Neural crest cell (in vitro differentiated cells): ENCODE measurements around the gene AP4B1. TPM values are rescaled to one million over a fixed set of nuclear protein-coding genes. Genes with fewer than 3 reads are reported as not detected.

Source experiments
- DNase-seq: peaks from one replicate; pipeline ENCODE4 v3.0.0; 2021; ENCODE audit warnings: low read depth, mixed read lengths, low spot score
- H3K27ac Mint-ChIP-seq: one replicate; pipeline ENCODE4 v1.8.0; 2021; ENCODE audit warnings: mild to moderate bottlenecking, mixed read lengths; ENCODE audit not compliant: unreplicated experiment
- H3K27me3 Mint-ChIP-seq: 2 replicates; pipeline ENCODE4 v1.8.0; 2021; ENCODE audit warnings: low read depth, mild to moderate bottlenecking, mixed read lengths
- H3K36me3 Mint-ChIP-seq: 2 replicates; pipeline ENCODE4 v1.8.0; 2021; ENCODE audit warnings: low read depth, mild to moderate bottlenecking, mixed read lengths
- H3K4me1 Mint-ChIP-seq: 2 replicates; pipeline ENCODE4 v1.8.0; 2021; ENCODE audit warnings: mixed read lengths
- H3K4me3 Mint-ChIP-seq: one replicate; pipeline ENCODE4 v1.8.0; 2021; ENCODE audit warnings: mild to moderate bottlenecking, mixed read lengths
- H3K9me3 Mint-ChIP-seq: 2 replicates; pipeline ENCODE4 v1.8.0; 2021; ENCODE audit warnings: mixed read lengths
- total RNA-seq: library from RNA; stranded (reverse); gene quantifications from 2 replicates; pipeline ENCODE4 v1.2.1, GENCODE V29; 2021
- TF ChIP-seq, protein P1 (sequence below): fragments of 200-600 bp; sonication (generic); conservative IDR thresholded peaks from 2 replicates; pipeline ENCODE4 v1.5.0; 2021; ENCODE audit warnings: antibody characterized with exemption, mild to moderate bottlenecking

AP4B1 gene
- total RNA-seq, 1 donor from 2014 or later: 23.6 TPM

DNA sequence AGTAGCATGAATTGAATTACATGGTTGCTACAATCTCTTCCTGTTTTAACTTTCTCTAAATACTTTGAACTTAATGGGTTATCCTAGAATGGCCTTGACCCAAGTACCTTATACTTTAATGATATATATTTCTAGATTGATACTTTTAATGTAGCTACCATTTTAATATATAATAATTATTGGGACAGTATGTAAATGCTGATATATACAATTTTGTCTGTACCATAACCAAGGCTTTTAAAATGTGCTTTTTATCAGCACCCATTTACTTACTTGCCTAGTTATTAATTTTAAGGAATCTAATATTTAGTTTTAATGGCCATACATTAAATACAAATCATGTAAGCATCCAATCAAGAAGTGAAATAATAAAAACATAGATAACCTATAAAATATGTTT lies 37.9 kb upstream of the AP4B1 start:
- Mint-ChIP-seq H3K36me3 (peaks cover 23% of the 10 kb centered on the region), H3K4me1 (peaks cover 24% of the 10 kb centered on the region), H3K9me3 (peaks cover 5% of the 10 kb centered on the region), H3K4me3 (no peak overlapping the region), H3K27ac (no peak overlapping the region), H3K27me3 (no peaks in the 10 kb centered on the region)
- TF ChIP-seq, protein P1, sequence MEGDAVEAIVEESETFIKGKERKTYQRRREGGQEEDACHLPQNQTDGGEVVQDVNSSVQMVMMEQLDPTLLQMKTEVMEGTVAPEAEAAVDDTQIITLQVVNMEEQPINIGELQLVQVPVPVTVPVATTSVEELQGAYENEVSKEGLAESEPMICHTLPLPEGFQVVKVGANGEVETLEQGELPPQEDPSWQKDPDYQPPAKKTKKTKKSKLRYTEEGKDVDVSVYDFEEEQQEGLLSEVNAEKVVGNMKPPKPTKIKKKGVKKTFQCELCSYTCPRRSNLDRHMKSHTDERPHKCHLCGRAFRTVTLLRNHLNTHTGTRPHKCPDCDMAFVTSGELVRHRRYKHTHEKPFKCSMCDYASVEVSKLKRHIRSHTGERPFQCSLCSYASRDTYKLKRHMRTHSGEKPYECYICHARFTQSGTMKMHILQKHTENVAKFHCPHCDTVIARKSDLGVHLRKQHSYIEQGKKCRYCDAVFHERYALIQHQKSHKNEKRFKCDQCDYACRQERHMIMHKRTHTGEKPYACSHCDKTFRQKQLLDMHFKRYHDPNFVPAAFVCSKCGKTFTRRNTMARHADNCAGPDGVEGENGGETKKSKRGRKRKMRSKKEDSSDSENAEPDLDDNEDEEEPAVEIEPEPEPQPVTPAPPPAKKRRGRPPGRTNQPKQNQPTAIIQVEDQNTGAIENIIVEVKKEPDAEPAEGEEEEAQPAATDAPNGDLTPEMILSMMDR: no peak
- DNase-seq: no peak

DNA sequence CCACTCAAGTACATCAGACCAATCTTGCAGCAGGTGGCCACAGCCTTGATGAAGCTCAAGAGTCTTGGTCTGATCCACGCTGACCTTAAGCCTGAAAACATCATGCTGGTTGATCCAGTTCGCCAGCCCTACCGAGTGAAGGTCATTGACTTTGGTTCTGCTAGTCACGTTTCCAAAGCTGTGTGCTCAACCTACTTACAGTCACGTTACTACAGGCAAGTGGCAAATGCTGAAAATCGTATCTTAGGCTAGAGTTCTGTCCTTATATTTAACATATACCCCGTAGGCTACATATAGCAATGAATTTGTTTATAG lies 36.6 kb upstream of the AP4B1 start:
- Mint-ChIP-seq H3K4me3 (no peak overlapping the region), H3K27ac (no peak overlapping the region), H3K36me3 (peaks cover 23% of the 10 kb centered on the region), H3K4me1 (peaks cover 15% of the 10 kb centered on the region), H3K9me3 (peaks cover 5% of the 10 kb centered on the region), H3K27me3 (no peaks in the 10 kb centered on the region)
- TF ChIP-seq, protein P1: no peak
- no peak for DNase-seq

DNA sequence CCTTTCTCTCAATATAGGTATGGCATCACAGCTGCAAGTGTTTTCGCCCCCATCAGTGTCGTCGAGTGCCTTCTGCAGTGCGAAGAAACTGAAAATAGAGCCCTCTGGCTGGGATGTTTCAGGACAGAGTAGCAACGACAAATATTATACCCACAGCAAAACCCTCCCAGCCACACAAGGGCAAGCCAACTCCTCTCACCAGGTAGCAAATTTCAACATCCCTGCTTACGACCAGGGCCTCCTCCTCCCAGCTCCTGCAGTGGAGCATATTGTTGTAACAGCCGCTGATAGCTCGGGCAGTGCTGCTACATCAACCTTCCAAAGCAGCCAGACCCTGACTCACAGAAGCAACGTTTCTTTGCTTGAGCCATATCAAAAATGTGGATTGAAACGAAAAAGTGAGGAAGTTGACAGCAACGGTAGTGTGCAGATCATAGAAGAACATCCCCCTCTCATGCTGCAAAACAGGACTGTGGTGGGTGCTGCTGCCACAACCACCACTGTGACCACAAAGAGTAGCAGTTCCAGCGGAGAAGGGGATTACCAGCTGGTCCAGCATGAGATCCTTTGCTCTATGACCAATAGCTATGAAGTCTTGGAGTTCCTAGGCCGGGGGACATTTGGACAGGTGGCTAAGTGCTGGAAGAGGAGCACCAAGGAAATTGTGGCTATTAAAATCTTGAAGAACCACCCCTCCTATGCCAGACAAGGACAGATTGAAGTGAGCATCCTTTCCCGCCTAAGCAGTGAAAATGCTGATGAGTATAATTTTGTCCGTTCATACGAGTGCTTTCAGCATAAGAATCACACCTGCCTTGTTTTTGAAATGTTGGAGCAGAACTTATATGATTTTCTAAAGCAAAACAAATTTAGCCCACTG lies 36.0 kb upstream of the AP4B1 start:
- peaks cover 5% of the 10 kb centered on the region for H3K9me3 Mint-ChIP-seq
- TF ChIP-seq, protein P1: no peak
- no peak overlapping the region for H3K4me3 Mint-ChIP-seq
- H3K27me3 Mint-ChIP-seq: no peaks in the 10 kb centered on the region
- DNase-seq: no peak
- peaks cover 23% of the 10 kb centered on the region for H3K36me3 Mint-ChIP-seq
- H3K4me1 Mint-ChIP-seq: peaks cover 12% of the 10 kb centered on the region
- no peak overlapping the region for H3K27ac Mint-ChIP-seq

DNA sequence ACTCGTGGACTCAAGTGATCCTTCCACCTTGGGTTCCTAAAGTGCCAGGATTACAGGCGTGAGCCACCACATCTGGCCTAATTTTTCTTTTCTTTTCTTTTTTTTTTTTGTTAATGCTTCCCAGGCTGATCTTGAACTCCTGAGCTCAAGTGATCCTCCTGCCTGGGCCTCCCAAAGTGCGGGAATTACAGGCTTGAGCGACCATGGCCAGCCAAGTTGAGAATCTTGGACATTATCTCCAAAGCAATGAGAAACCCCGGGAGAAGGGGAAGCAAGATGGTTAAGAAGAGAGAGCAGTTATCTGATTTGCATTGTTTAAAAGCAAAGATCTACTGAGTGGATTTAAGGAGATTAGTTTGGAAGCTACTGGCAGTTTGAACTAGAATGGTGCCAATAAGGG lies 33.6 kb upstream of the AP4B1 start:
- Mint-ChIP-seq H3K27ac (no peak overlapping the region), H3K4me1 (peaks cover 22% of the 10 kb centered on the region), H3K36me3 (peaks cover 10% of the 10 kb centered on the region), H3K9me3 (no peaks in the 10 kb centered on the region), H3K4me3 (no peak overlapping the region), H3K27me3 (no peaks in the 10 kb centered on the region)
- TF ChIP-seq, protein P1: no peak
- DNase-seq: no peak

DNA sequence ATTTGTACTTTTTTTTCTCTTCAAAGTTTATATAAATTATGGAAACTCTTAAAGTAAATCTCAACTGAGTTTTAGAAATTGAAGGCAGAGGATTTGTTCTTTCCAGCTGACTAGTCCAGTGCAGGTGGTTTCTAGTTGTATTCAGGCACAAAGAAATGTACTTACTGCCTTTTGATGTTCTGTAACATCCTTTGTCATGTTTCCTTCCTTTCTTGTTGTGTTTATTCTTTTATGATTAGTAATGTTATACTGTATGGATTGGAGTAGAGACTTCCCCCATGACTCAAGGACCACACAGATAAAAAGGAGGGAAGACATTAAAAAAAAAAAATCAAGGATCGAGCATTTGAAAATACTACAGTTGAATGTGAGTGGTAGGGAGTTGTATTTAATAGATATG lies 32.5 kb upstream of the AP4B1 start:
- Mint-ChIP-seq H3K36me3 (peaks cover 5% of the 10 kb centered on the region), H3K27ac (no peak overlapping the region), H3K4me1 (peaks cover 29% of the 10 kb centered on the region), H3K9me3 (no peaks in the 10 kb centered on the region), H3K4me3 (no peak overlapping the region), H3K27me3 (no peaks in the 10 kb centered on the region)
- TF ChIP-seq, protein P1: no peak
- DNase-seq: no peak
